Osteocyte (in vitro differentiated cells): Measurements from ENCODE around the gene APPL1. TPM values are rescaled to one million over a fixed set of nuclear protein-coding genes. Genes with fewer than 3 reads are reported as not detected.

Experiments used
- DNase-seq: peaks from one replicate; pipeline ENCODE4 v3.0.0; 2021; ENCODE audit warnings: mixed read lengths; ENCODE audit not compliant: unreplicated experiment; ENCODE audit errors: extremely low spot score
- H3K27ac Mint-ChIP-seq: one replicate; pipeline ENCODE4 v1.8.0; 2021; ENCODE audit warnings: mild to moderate bottlenecking, mixed read lengths; ENCODE audit not compliant: unreplicated experiment
- H3K27me3 Mint-ChIP-seq: one replicate; pipeline ENCODE4 v1.8.0; 2021; ENCODE audit warnings: mixed read lengths; ENCODE audit not compliant: unreplicated experiment
- H3K36me3 Mint-ChIP-seq: one replicate; pipeline ENCODE4 v1.8.0; 2021; ENCODE audit warnings: mixed read lengths; ENCODE audit not compliant: unreplicated experiment
- H3K4me1 Mint-ChIP-seq: one replicate; pipeline ENCODE4 v1.8.0; 2021; ENCODE audit warnings: mixed read lengths; ENCODE audit not compliant: unreplicated experiment
- H3K4me3 Mint-ChIP-seq: one replicate; pipeline ENCODE4 v1.8.0; 2021; ENCODE audit warnings: mild to moderate bottlenecking, moderate library complexity, mixed read lengths; ENCODE audit not compliant: unreplicated experiment
- H3K9me3 Mint-ChIP-seq: one replicate; pipeline ENCODE4 v1.8.0; 2021; ENCODE audit warnings: mixed read lengths; ENCODE audit not compliant: unreplicated experiment
- CTCF ChIP-seq: fragments of 200-600 bp; sonication (generic); IDR thresholded peaks from 2 replicates; pipeline ENCODE4 v1.5.0; 2021; ENCODE audit warnings: antibody characterized with exemption, mild to moderate bottlenecking, moderate library complexity
- total RNA-seq: library from RNA; stranded (reverse); gene quantifications from 2 replicates; pipeline ENCODE4 v1.2.1, GENCODE V29; 2021

APPL1 gene
- total RNA-seq, 1 donor from 2014 or later = 36.2 TPM

- H3K36me3 Mint-ChIP-seq = peaks cover 7% of the 10 kb centered on the region
- no peaks in the 10 kb centered on the region for H3K27me3 Mint-ChIP-seq
- DNase-seq = no peak
- H3K4me3 Mint-ChIP-seq = no peak overlapping the region
- H3K27ac Mint-ChIP-seq = no peak overlapping the region
- TF ChIP-seq CTCF = no peak
- no peaks in the 10 kb centered on the region for H3K4me1 Mint-ChIP-seq
- H3K9me3 Mint-ChIP-seq = no peaks in the 10 kb centered on the region
Observed at GRCh38 chr3:57279685-57280084, 52.2 kb downstream of the APPL1 start.

GRCh38 chr3:57281715-57282114 is 54.2 kb downstream of the APPL1 start:
- Mint-ChIP-seq H3K27me3 (no peaks in the 10 kb centered on the region), H3K27ac (no peak overlapping the region), H3K4me3 (no peak overlapping the region), H3K4me1 (no peaks in the 10 kb centered on the region), H3K9me3 (peaks cover 4% of the 10 kb centered on the region), H3K36me3 (no peaks in the 10 kb centered on the region)
- TF ChIP-seq CTCF = no peak
- DNase-seq = no peak

GRCh38 chr3:57283334-57283733 is 55.8 kb downstream of the APPL1 start:
- Mint-ChIP-seq H3K9me3 (peaks cover 6% of the 10 kb centered on the region), H3K36me3 (no peaks in the 10 kb centered on the region), H3K27me3 (no peaks in the 10 kb centered on the region), H3K4me3 (no peak overlapping the region), H3K4me1 (no peaks in the 10 kb centered on the region), H3K27ac (no peak overlapping the region)
- DNase-seq = no peak
- no peak for TF ChIP-seq CTCF

- H3K4me3 Mint-ChIP-seq = no peak overlapping the region
- no peak overlapping the region for H3K27ac Mint-ChIP-seq
- peaks cover 16% of the 10 kb centered on the region for H3K27me3 Mint-ChIP-seq
- peaks cover 6% of the 10 kb centered on the region for H3K9me3 Mint-ChIP-seq
- no peak for DNase-seq
- H3K4me1 Mint-ChIP-seq = no peaks in the 10 kb centered on the region
- H3K36me3 Mint-ChIP-seq = no peaks in the 10 kb centered on the region
- TF ChIP-seq CTCF = no peak
Observed at GRCh38 chr3:57287205-57287604, 59.7 kb downstream of the APPL1 start.

- Mint-ChIP-seq H3K27me3 (peaks cover 16% of the 10 kb centered on the region), H3K4me3 (no peak overlapping the region)
- DNase-seq = no peak
Observed at GRCh38 chr3:57288403-57288802, 60.9 kb downstream of the APPL1 start.

More at GRCh38 chr3:57288403-57288802, 60.9 kb downstream of the APPL1 start:
- no peaks in the 10 kb centered on the region for H3K36me3 Mint-ChIP-seq
- no peaks in the 10 kb centered on the region for H3K4me1 Mint-ChIP-seq
- H3K9me3 Mint-ChIP-seq = peaks cover 6% of the 10 kb centered on the region
- no peak overlapping the region for H3K27ac Mint-ChIP-seq
- no peak for TF ChIP-seq CTCF
